Mucosa of descending colon (tissue), 3 donors: ENCODE measurements around the gene METAP2. TPM values are rescaled to one million over a fixed set of nuclear protein-coding genes. Genes with fewer than 3 reads are reported as not detected.

ENCODE experiments used
- ATAC-seq: fragments of 200-7000 bp; cut with Tn5 transposase; one replicate; pipeline ENCODE4 v1.9.1; 2020; ENCODE audit warnings: mild to moderate bottlenecking, moderate library complexity
- DNase-seq, 3 donors: peaks; one replicate each; pipeline ENCODE4 v3.0.0-alpha.2; 2020
- H3K36me3 ChIP-seq: fragments of 200-600 bp; one replicate; pipeline ENCODE4 v1.8.0; 2021; ENCODE audit warnings: low read depth, mild to moderate bottlenecking
- H3K4me1 ChIP-seq: fragments of 200-600 bp; one replicate; pipeline ENCODE4 v1.8.0; 2021; ENCODE audit warnings: low read depth, mild to moderate bottlenecking
- H3K4me3 ChIP-seq: fragments of 200-600 bp; one replicate; pipeline ENCODE4 v1.8.0; 2021; ENCODE audit warnings: mild to moderate bottlenecking
- H3K9me3 ChIP-seq: fragments of 200-600 bp; one replicate; pipeline ENCODE4 v1.8.0; 2021; ENCODE audit warnings: mild to moderate bottlenecking
- intact Hi-C, 2 donors: fragments of 100-400 bp; cut with DNase I in 1 of 2; cut with micrococcal nuclease in 1 of 2; formaldehyde crosslinking; loops; one replicate each; pipeline versions ENCODE4 v1.11.0 to v1.11.1; 2022; cut with DNase I, micrococcal nuclease
- total RNA-seq, 3 donors: library from RNA; stranded (reverse); fragmentation: NEBNext Ultra II Directional in 2 of 3; extraction: Animal tissue kit (Norgen Biotek cat#: 25700) in 2 of 3; gene quantifications; one replicate each; pipeline versions ENCODE4 v1.2.1 to v1.2.4, GENCODE V29; 2021 to 2023
- TF ChIP-seq, protein P1 (sequence below): fragments of 200-600 bp; IDR thresholded peaks from one replicate; pipeline ENCODE4 v1.8.0; 2022; ENCODE audit warnings: antibody characterized with exemption, mild to moderate bottlenecking
- donor health status: DM: no; HTN: no; CAD: no; lungs with moderate emphysema.
- donor health status: DM: no; HTN: no; CAD: no.
- donor health status: DM: no; HTN: yes; CAD: no.

METAP2 gene
- total RNA-seq, 3 donors from 2014 or later, result 35.2 to 67.7 (median 51.5) TPM

DNA sequence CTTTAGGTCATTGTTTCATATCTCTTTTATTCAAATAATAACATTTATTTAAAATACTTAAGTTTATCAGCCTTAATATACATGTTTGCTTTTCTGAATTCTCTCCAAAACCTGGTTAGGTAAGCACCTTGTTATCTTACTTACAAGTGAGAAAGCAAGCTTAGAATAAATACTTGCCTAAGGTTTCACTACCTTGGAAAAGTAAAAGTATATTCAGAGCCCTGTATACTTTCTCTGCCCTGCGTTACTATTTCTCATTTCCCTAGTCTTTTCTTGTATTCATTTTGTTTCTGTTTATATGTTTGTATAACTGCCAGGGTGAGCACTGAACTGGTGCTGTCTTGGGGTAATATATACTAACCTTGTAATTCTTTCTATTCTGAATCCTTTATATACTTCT, 21.5 kb downstream of the METAP2 start:
- H3K4me3 ChIP-seq, result no peak overlapping the region
- intact Hi-C loops, result no loop called here
- H3K4me1 ChIP-seq, result no peaks in the 10 kb centered on the region
- no peak for ATAC-seq
- TF ChIP-seq, protein P1, sequence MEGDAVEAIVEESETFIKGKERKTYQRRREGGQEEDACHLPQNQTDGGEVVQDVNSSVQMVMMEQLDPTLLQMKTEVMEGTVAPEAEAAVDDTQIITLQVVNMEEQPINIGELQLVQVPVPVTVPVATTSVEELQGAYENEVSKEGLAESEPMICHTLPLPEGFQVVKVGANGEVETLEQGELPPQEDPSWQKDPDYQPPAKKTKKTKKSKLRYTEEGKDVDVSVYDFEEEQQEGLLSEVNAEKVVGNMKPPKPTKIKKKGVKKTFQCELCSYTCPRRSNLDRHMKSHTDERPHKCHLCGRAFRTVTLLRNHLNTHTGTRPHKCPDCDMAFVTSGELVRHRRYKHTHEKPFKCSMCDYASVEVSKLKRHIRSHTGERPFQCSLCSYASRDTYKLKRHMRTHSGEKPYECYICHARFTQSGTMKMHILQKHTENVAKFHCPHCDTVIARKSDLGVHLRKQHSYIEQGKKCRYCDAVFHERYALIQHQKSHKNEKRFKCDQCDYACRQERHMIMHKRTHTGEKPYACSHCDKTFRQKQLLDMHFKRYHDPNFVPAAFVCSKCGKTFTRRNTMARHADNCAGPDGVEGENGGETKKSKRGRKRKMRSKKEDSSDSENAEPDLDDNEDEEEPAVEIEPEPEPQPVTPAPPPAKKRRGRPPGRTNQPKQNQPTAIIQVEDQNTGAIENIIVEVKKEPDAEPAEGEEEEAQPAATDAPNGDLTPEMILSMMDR, result no peak
- no peaks in the 10 kb centered on the region for H3K9me3 ChIP-seq
- H3K36me3 ChIP-seq, result no peaks in the 10 kb centered on the region
- DNase-seq, result no peak

DNA sequence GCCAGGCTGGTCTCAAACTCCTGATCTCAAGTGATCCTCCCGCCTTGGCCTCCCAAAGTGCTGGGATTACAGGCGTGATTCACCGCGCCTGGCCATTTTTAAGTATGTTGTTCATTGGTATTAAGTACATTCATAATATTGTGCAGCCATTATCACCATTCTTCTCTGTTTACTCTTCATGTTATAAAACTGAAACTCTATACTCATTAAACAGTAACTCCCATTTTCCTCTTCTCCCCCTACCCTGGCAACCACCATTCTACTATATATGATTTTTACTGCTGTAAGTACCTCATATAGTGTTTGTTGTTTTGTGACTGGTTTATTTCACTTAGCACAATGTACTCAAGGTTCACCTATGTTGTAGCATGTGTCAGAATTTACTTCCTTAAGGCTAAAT, 23.1 kb downstream of the METAP2 start:
- H3K9me3 ChIP-seq, result no peaks in the 10 kb centered on the region
- DNase-seq (no peak), ATAC-seq (no peak)
- TF ChIP-seq, protein P1, result no peak
- H3K4me3 ChIP-seq, result no peak overlapping the region
- intact Hi-C loops, result no loop called here
- no peaks in the 10 kb centered on the region for H3K4me1 ChIP-seq
- no peaks in the 10 kb centered on the region for H3K36me3 ChIP-seq

DNA sequence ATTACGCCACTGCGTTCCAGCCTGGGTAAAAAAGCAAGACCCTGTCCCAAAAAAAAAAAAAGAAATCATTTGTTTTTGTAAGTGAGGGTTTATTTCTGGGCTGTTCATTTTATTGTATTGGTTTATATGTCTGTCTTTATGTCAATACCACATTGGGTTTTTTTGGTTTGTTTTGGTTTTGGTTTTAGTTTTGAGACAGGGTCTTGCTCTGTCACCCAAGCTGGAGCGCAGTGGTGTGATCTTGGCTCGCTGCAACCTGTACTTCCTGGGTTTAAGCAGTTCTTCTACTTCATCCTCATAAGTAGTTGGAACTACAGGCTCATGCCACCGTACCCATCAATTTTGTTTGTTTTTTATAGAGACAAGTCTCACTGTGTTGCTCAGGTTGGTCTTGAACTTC, 25.0 kb downstream of the METAP2 start:
- Histone ChIP-seq H3K4me1 (no peaks in the 10 kb centered on the region), H3K36me3 (no peaks in the 10 kb centered on the region)
- TF ChIP-seq, protein P1, result no peak

DNA sequence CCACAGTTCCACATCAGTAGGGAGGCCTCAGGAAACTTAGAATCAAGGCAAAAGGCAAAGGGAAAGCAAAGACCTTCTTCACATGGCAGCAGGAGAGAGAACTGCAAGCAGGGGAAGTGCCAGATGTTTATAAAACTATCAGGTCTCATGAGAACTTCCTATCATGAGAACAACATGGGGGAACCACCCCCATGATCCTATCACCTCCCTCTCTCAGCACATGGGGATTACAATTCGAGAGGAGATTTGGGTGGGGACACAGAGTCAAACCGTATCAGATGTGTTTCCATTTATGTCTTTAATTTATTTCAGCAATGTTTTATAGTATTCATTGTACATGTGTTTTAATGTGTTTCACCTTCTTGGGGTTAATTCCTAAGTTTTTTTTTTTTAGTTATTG, 25.8 kb downstream of the METAP2 start:
- no peak for ATAC-seq
- no peaks in the 10 kb centered on the region for H3K9me3 ChIP-seq
- no peak for DNase-seq
- H3K4me1 ChIP-seq, result no peaks in the 10 kb centered on the region
- TF ChIP-seq, protein P1, result no peak
- H3K4me3 ChIP-seq, result no peak overlapping the region
- intact Hi-C loops, result no loop called here
- H3K36me3 ChIP-seq, result no peaks in the 10 kb centered on the region

More for the DNA sequence above, 25.0 kb downstream of the METAP2 start:
- Histone ChIP-seq H3K4me3 (no peak overlapping the region), H3K9me3 (no peaks in the 10 kb centered on the region)
- intact Hi-C loops, result no loop called here
- DNase-seq (no peak), ATAC-seq (no peak)

DNA sequence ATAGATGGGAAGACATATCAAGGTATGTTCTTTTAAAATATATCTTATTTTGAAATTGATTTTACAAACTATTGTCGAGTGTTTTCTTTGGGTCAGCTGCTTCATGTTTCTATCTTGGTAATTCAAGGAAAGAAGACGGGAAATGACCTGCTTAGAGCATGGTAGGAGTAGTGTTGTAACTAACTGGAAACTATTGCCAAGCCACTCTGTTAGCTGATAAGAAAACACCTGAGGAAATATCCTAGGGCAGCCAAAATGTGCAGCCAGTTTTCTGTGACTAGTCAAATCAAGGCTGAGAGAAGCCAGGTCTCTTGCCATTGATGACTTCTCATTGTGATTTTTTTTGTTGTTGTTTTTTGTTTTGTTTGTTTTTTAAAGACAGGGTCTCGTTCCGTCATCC, 30.2 kb downstream of the METAP2 start:
- no peaks in the 10 kb centered on the region for H3K9me3 ChIP-seq
- H3K4me3 ChIP-seq, result no peak overlapping the region
- H3K4me1 ChIP-seq, result no peaks in the 10 kb centered on the region
- intact Hi-C loops, result no loop called here
- ATAC-seq, result no peak
- no peaks in the 10 kb centered on the region for H3K36me3 ChIP-seq
- TF ChIP-seq, protein P1, result no peak
- no peak for DNase-seq

GRCh38 chr12:95505039-95505438, 31.1 kb downstream of the METAP2 start:
- TF ChIP-seq, protein P1, result no peak
- no peaks in the 10 kb centered on the region for H3K36me3 ChIP-seq
- H3K4me3 ChIP-seq, result no peak overlapping the region
- H3K9me3 ChIP-seq, result no peaks in the 10 kb centered on the region
- DNase-seq (no peak), ATAC-seq (no peak)
- no peaks in the 10 kb centered on the region for H3K4me1 ChIP-seq
- intact Hi-C loops, result no loop called here
